GM04503 (cell line): ENCODE results near the gene ATP6V0A1.
"Not testable (repeated sequence)": the region's sequence is repeated elsewhere in the genome, so short reads cannot be mapped to it uniquely, and the experiment has no call there.

Experiments
- DNase-seq: peaks from one replicate; pipeline ENCODE4 v3.0.0-alpha.2; 2012; ENCODE audit warnings: low read depth

Gene ATP6V0A1

GRCh38 chr17:42519546-42520491, 61.1 kb downstream of the ATP6V0A1 start:
- peak; percentile 99 for DNase-seq

GRCh38 chr17:42520540-42520951, 61.9 kb downstream of the ATP6V0A1 start:
- no peak for DNase-seq

GRCh38 chr17:42521036-42521435, 62.4 kb downstream of the ATP6V0A1 start:
- DNase-seq = no peak

GRCh38 chr17:42521666-42522262, 63.1 kb downstream of the ATP6V0A1 start:
- no peak for DNase-seq

- DNase-seq = no peak
Measured at GRCh38 chr17:42522263-42522790, 63.6 kb downstream of the ATP6V0A1 start.

GRCh38 chr17:42522798-42523278, 64.2 kb downstream of the ATP6V0A1 start:
- no peak for DNase-seq

GRCh38 chr17:42525221-42525620, 66.5 kb downstream of the ATP6V0A1 start:
- DNase-seq = no peak

- no peak for DNase-seq
Measured at GRCh38 chr17:42526031-42526444, 67.4 kb downstream of the ATP6V0A1 start.

GRCh38 chr17:42527932-42528331, 69.3 kb downstream of the ATP6V0A1 start:
- no peak for DNase-seq

GRCh38 chr17:42529061-42529460, 70.4 kb downstream of the ATP6V0A1 start:
- DNase-seq = no peak

GRCh38 chr17:42530952-42531454, 72.3 kb downstream of the ATP6V0A1 start:
- no peak for DNase-seq

GRCh38 chr17:42531455-42532354, 73.0 kb downstream of the ATP6V0A1 start:
- no peak for DNase-seq

- DNase-seq = no peak
Measured at GRCh38 chr17:42535155-42536047, 76.7 kb downstream of the ATP6V0A1 start.

GRCh38 chr17:42536048-42536371, 77.3 kb downstream of the ATP6V0A1 start, which contains the start of gene NAGLU:
Gene NAGLU (plus strand): TSS chr17:42536241. CDS start chr17:42536273, 32 bp downstream.
- DNase-seq = no peak

GRCh38 chr17:42536372-42537155, 77.9 kb downstream of the ATP6V0A1 start:
- DNase-seq = no peak

GRCh38 chr17:42537156-42537805, 78.6 kb downstream of the ATP6V0A1 start:
- DNase-seq = no peak

GRCh38 chr17:42537826-42538451, 79.3 kb downstream of the ATP6V0A1 start:
- no peak for DNase-seq

GRCh38 chr17:42538482-42538881, 79.8 kb downstream of the ATP6V0A1 start:
- no peak for DNase-seq

GRCh38 chr17:42540558-42540957, 81.9 kb downstream of the ATP6V0A1 start:
- DNase-seq = not testable (repeated sequence)
